NK-92 (cell line): ENCODE results near the gene ABO.
"Not testable (repeated sequence)": the region's sequence is repeated elsewhere in the genome, so short reads cannot be mapped to it uniquely, and the experiment has no call there.

Experiments used
- DNase-seq: peaks from one replicate; lab custom pipeline; 2025; ENCODE audit not compliant: unreplicated experiment; lab: John Stamatoyannopoulos, UW

The ABO gene

GRCh38 chr9:133205996-133206931 is 68.7 kb downstream of the ABO start:
- no peak for DNase-seq

- not testable (repeated sequence) for DNase-seq
Observed at GRCh38 chr9:133205481-133205887, 69.5 kb downstream of the ABO start.
